Prostate gland (tissue), 2 donors: ENCODE data around the gene FXYD5.

Source experiments
- CTCF ChIP-seq, 4 experiments: fragments of 200-600 bp in 2 of 4; fragments of 450-650 bp in 2 of 4; sonication (generic) in 2 of 4; IDR thresholded peaks; 1 replicate in 3 of 4; 2 replicates in 1 of 4; pipeline ENCODE4 v1.5.1; 2016 to 2019; ENCODE audit warnings: antibody characterized with exemption in 4 of 4, mild to moderate bottlenecking in 2 of 4, moderate library complexity in 2 of 4
- POLR2A ChIP-seq: fragments of 450-650 bp; IDR thresholded peaks from one replicate; pipeline ENCODE4 v1.6.1; 2016; ENCODE audit warnings: antibody characterized with exemption, mild to moderate bottlenecking
- POLR2AphosphoS5 ChIP-seq: sonication (generic); formaldehyde crosslinking; IDR thresholded peaks from one replicate; pipeline ENCODE4 v1.6.1; 2017; ENCODE audit warnings: antibody characterized with exemption

DNA sequence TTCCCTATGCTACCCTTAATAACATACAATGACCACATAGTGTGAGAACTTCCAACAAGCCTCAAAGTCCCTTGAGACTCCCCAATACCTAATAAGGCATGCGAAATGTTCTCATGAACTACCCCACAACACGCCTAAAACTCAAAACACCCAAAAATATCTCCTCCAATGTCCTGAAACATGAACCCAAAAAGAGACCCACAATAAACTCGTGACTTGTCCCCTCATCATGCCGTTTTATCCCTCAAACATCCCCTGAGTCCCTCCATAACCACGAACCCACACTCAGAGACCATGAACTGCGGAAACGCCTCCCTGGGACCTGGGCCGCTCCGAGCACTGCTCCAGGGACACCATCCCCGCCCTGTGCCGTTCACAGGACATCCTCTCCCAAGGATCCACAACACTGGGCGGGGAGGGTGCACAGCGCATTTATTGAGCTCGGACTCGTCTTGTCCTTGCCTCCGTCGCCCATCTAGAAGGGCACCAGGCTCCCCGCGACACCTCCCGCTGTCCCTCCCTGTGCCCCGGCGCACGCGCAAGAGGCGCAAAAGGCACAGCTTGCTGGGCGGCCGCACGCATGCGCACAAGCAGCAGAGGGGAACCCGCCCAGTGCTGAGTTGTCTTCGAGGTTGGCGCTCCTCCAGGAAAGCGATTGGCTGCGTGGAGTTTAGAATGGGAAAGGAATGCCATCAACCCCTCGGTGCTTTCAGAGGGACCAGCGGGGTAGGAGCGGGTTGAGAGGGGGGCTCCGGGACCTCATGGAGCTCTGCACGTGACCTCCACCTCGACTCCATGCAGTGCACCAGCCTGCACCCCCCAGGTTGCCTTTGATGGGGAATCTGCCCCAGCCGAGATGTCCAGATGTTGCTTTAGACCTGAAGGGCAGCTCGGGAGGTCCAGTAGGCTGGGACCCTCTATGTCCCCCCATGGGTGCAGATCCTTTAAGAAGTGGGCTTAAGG, 30.2 kb upstream of the FXYD5 start:
- TF ChIP-seq POLR2A (peak; percentile 85), CTCF (IDR thresholded peaks at IDR 0.05) (no peak), POLR2AphosphoS5 (peak; percentile 99)
